Smooth muscle cell (in vitro differentiated cells): ENCODE results near the gene MAMLD1. TPM values are rescaled to one million over a fixed set of nuclear protein-coding genes. Genes with fewer than 3 reads are reported as not detected.

Experiments used
- DNase-seq: peaks from one replicate; lab custom pipeline; 2025; ENCODE audit not compliant: unreplicated experiment; lab: John Stamatoyannopoulos, UW
- H2AFZ ChIP-seq: fragments of 200-600 bp; sonication (generic); 2 replicates; pipeline ENCODE4 v1.6.0; 2016; ENCODE audit warnings: antibody characterized with exemption, low read depth, mild to moderate bottlenecking
- H3F3A ChIP-seq: fragments of 200-600 bp; sonication (generic); 2 replicates; pipeline ENCODE4 v1.6.0; 2017; ENCODE audit warnings: antibody characterized with exemption, low read depth
- H3K27ac ChIP-seq: fragments of 200-600 bp; sonication (generic); 2 replicates; pipeline ENCODE4 v1.5.1; 2016; ENCODE audit warnings: low read depth, mild to moderate bottlenecking
- H3K27me3 ChIP-seq: fragments of 200-600 bp; sonication (generic); 2 replicates; pipeline ENCODE4 v1.6.1; 2016; ENCODE audit warnings: low read depth, mild to moderate bottlenecking
- H3K36me3 ChIP-seq: fragments of 200-600 bp; sonication (generic); 2 replicates; pipeline ENCODE4 v1.5.1; 2016; ENCODE audit warnings: low read depth
- H3K4me1 ChIP-seq: fragments of 200-600 bp; sonication (generic); 2 replicates; pipeline ENCODE4 v1.5.1; 2016; ENCODE audit warnings: low read depth
- H3K4me2 ChIP-seq: fragments of 200-600 bp; sonication (generic); 2 replicates; pipeline ENCODE4 v1.6.0; 2016; ENCODE audit warnings: mild to moderate bottlenecking
- H3K4me3 ChIP-seq: fragments of 200-600 bp; sonication (generic); 2 replicates; pipeline ENCODE4 v1.5.1; 2016; ENCODE audit warnings: mild to moderate bottlenecking
- H3K79me2 ChIP-seq: fragments of 200-600 bp; sonication (generic); 2 replicates; pipeline ENCODE4 v1.6.0; 2016; ENCODE audit warnings: low read depth, mild to moderate bottlenecking
- H3K9ac ChIP-seq: fragments of 200-600 bp; sonication (generic); 2 replicates; pipeline ENCODE4 v1.6.0; 2016; ENCODE audit warnings: low read depth
- H3K9me3 ChIP-seq: fragments of 200-600 bp; sonication (generic); replicated peaks from 2 replicates; pipeline ENCODE4 v1.5.1; 2016; ENCODE audit warnings: low read depth
- H4K20me1 ChIP-seq: fragments of 200-600 bp; sonication (generic); 2 replicates; pipeline ENCODE4 v1.6.0; 2016; ENCODE audit warnings: low read depth
- WGBS: methylation state at CpG from one replicate; pipeline ENCODE4 v1.1.7; 2016; ENCODE audit warnings: low lambda C conversion rate; 5-methylcytosine and 5-hydroxymethylcytosine counted together
- polyA plus RNA-seq: library from polyadenylated mRNA; unstranded; fragments of >200 nt; fragmentation: Nextera tagmentation; extraction: Ambion mirVana; gene quantifications from 2 replicates; pipeline ENCODE4 v1.2.1, GENCODE V29; 2016
- total RNA-seq: library from RNA; depleted of rRNA; stranded (reverse); fragments of >200 nt; gene quantifications from 2 replicates; pipeline ENCODE4 v1.2.3, GENCODE V29; 2014
- TF ChIP-seq, protein P1 (sequence below): fragments of 200-600 bp; sonication (generic); IDR thresholded peaks from 2 replicates; pipeline ENCODE4 v1.5.1; 2017; ENCODE audit warnings: borderline replicate concordance, mild to moderate bottlenecking, antibody characterized with exemption; ENCODE audit not compliant: insufficient read depth, poor library complexity, severe bottlenecking

The MAMLD1 gene
- total and polyA plus RNA-seq, 2 experiments from 2014 or later: 2.4 to 3.8 TPM

DNA sequence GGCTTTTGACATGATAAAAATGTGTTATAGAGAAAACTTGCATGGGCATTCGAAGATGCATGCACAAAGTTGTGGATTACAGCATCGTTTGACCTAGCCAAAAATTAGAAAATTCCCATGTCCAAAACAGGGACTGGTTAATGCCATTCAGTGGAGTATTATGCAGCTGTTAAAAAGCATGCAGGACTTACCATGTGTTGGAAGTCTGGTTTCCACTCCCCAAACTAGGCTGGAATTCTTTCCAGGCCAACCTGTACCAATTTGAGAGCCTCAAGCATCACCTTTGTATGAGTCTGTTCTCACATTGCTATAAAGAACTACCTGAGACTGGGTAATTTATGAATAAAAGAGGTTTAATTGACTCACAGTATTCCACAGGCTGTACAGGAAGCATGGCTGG lies 159.4 kb downstream of the MAMLD1 start:
- Histone ChIP-seq H2AFZ (no peak overlapping the region), H4K20me1 (no peaks in the 10 kb centered on the region), H3K79me2 (no peaks in the 10 kb centered on the region), H3F3A (no peaks in the 10 kb centered on the region), H3K27ac (no peak overlapping the region), H3K27me3 (no peaks in the 10 kb centered on the region), H3K4me2 (no peak overlapping the region), H3K4me3 (no peak overlapping the region), H3K9ac (no peak overlapping the region), H3K4me1 (no peaks in the 10 kb centered on the region), H3K36me3 (no peaks in the 10 kb centered on the region), H3K9me3 (no peaks in the 10 kb centered on the region)
- TF ChIP-seq, protein P1, sequence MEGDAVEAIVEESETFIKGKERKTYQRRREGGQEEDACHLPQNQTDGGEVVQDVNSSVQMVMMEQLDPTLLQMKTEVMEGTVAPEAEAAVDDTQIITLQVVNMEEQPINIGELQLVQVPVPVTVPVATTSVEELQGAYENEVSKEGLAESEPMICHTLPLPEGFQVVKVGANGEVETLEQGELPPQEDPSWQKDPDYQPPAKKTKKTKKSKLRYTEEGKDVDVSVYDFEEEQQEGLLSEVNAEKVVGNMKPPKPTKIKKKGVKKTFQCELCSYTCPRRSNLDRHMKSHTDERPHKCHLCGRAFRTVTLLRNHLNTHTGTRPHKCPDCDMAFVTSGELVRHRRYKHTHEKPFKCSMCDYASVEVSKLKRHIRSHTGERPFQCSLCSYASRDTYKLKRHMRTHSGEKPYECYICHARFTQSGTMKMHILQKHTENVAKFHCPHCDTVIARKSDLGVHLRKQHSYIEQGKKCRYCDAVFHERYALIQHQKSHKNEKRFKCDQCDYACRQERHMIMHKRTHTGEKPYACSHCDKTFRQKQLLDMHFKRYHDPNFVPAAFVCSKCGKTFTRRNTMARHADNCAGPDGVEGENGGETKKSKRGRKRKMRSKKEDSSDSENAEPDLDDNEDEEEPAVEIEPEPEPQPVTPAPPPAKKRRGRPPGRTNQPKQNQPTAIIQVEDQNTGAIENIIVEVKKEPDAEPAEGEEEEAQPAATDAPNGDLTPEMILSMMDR: no peak
- 85% methylated on average over 2 of the region's 2 CpGs for WGBS
- no peak for DNase-seq

DNA sequence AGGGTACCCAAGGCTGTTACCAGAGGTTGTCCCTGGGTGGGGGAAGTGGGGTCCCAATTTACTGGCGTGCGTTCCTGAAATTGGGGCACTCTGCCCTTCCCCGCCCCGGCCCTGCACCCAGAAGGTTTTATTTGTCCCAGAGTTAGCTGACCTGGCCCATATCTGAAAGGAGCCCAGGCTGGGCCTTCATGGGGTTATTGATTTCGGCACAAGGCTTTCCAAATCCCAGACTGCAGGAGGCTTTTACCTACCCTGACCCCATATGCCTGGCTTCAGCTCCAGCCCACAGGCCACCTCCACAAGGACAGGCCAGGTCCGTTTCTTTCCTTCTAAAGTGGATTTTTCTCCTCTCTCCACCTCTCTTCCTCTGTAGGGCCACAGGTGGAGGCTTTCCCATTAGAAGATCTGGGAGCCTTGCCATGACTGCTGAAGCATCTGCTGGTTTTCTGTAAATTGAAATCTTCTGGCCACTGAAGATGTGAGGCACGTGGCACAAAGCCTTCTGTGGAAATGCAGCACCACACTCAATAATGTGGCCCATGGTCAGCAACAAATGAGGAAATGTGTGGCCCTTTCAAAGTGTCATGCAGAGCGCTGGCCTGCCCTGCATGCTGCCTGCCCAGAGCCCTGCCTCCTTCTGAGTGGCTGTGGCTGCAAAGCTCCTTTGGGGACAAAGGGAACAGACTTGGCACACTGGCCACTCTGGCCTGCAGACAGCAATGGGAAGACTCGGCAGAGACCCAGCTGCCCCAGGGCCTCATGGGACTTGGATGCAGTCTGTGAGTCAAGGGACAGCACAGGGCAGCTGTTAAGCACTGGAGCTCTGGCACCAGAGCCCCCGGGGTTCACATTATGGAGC lies 162.2 kb downstream of the MAMLD1 start:
- Histone ChIP-seq H3K27me3 (no peaks in the 10 kb centered on the region), H2AFZ (no peak overlapping the region), H3K4me2 (no peak overlapping the region), H3K79me2 (no peaks in the 10 kb centered on the region), H3K4me3 (no peak overlapping the region), H3K4me1 (no peaks in the 10 kb centered on the region), H3K9me3 (no peaks in the 10 kb centered on the region), H3K9ac (no peak overlapping the region), H3F3A (no peaks in the 10 kb centered on the region), H3K27ac (no peak overlapping the region), H3K36me3 (no peaks in the 10 kb centered on the region), H4K20me1 (no peaks in the 10 kb centered on the region)
- TF ChIP-seq, protein P1: no peak
- no peak for DNase-seq
- WGBS: 81% methylated on average over 10 of the region's 10 CpGs

DNA sequence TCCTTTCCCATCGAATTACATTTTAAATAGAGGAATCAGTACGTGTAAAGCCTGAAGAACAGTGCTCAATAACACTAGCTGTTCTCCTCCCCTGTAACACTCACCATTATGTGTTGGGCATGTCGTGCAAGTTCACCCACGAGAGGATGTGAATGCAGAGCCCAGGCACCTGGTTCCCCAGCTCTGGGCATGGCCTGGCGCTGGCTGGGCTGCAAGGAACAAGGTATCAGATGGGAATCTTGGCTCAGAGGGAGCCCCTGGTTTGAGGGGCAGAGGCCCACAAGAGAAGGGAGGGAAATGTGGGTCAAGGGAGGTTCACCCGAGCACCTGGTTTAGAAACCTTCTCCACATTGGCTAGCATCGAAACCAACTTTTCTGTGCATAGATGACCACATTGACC lies 163.6 kb downstream of the MAMLD1 start:
- H3K27ac ChIP-seq: no peak overlapping the region
- H3K4me3 ChIP-seq: no peak overlapping the region
- TF ChIP-seq, protein P1: no peak
- DNase-seq: no peak
- H2AFZ ChIP-seq: no peak overlapping the region
- 64% methylated on average over 7 of the region's 7 CpGs for WGBS
- no peak overlapping the region for H3K4me2 ChIP-seq
- H3K4me1 ChIP-seq: no peaks in the 10 kb centered on the region
- H4K20me1 ChIP-seq: no peaks in the 10 kb centered on the region
- no peak overlapping the region for H3K9ac ChIP-seq
- H3K36me3 ChIP-seq: no peaks in the 10 kb centered on the region
- H3K9me3 ChIP-seq: no peaks in the 10 kb centered on the region
- H3K79me2 ChIP-seq: no peaks in the 10 kb centered on the region
- H3K27me3 ChIP-seq: no peaks in the 10 kb centered on the region
- no peaks in the 10 kb centered on the region for H3F3A ChIP-seq

DNA sequence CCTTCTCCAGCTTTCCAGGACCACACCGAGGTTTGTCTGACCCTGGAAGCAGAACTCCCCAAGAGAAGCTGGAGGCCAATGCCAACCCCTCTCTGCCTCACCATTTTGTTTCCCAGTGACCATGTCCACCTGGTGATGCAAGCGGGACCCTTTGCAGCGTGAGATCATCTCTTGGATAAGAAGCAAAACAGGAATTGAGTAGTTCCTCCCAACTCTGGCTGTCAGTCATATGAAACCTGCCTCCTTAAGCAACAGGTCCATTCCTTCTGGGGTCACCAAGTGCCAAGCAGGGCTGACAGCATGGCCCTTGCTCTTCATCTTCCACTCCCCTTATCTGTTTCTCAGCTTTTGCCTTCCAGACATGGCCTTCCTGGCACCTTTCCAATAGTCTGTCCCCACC lies 164.0 kb downstream of the MAMLD1 start:
- no peak overlapping the region for H3K4me2 ChIP-seq
- TF ChIP-seq, protein P1: no peak
- no peaks in the 10 kb centered on the region for H4K20me1 ChIP-seq
- DNase-seq: no peak
- 75% methylated on average over 3 of the region's 3 CpGs for WGBS
- no peaks in the 10 kb centered on the region for H3F3A ChIP-seq
- no peaks in the 10 kb centered on the region for H3K79me2 ChIP-seq
- no peaks in the 10 kb centered on the region for H3K4me1 ChIP-seq
- no peaks in the 10 kb centered on the region for H3K27me3 ChIP-seq
- H3K27ac ChIP-seq: no peak overlapping the region
- no peaks in the 10 kb centered on the region for H3K9me3 ChIP-seq
- H3K36me3 ChIP-seq: no peaks in the 10 kb centered on the region
- H3K4me3 ChIP-seq: no peak overlapping the region
- H2AFZ ChIP-seq: no peak overlapping the region
- H3K9ac ChIP-seq: no peak overlapping the region
